Kidney (tissue), 14 donors: ENCODE results near the gene LRRC2. TPM values are rescaled to one million over a fixed set of nuclear protein-coding genes. Genes with fewer than 3 reads are reported as not detected.

ENCODE experiments used
- DNase-seq, 5 donors: peaks; one replicate each; pipeline ENCODE4 v3.0.0-alpha.2; 2013 to 2020
- FAIRE-seq: peaks from 2 replicates; lab custom pipeline; 2012; peaks lifted over from hg19 to GRCh38; lab: Jason Lieb, UNC
- H3K27ac ChIP-seq, 2 donors: one replicate each; pipeline ENCODE4 v1.7.0; 2013; ENCODE audit warnings: low read depth in 2 of 2, low read length in 2 of 2, inconsistent platforms in 1 of 2
- H3K27me3 ChIP-seq: one replicate; pipeline ENCODE4 v1.7.1; 2013; ENCODE audit warnings: low read length, inconsistent platforms; ENCODE audit not compliant: control insufficient read depth, insufficient read depth
- H3K36me3 ChIP-seq, 3 donors: one replicate each; pipeline versions ENCODE4 v1.7.0 to v1.7.1; 2013; ENCODE audit warnings: low read length in 3 of 3, control low read depth in 1 of 3, inconsistent platforms in 1 of 3; ENCODE audit not compliant: insufficient read depth in 3 of 3, control insufficient read depth in 2 of 3
- H3K4me1 ChIP-seq, 3 donors: one replicate each; pipeline versions ENCODE4 v1.7.0 to v1.7.1; 2013; ENCODE audit warnings: low read length in 3 of 3, inconsistent platforms in 1 of 3, low read depth in 1 of 3; ENCODE audit not compliant: control insufficient read depth in 2 of 3, insufficient read depth in 2 of 3
- H3K4me3 ChIP-seq, 3 donors: one replicate each; pipeline versions ENCODE4 v1.7.0 to v1.8.1; 2013; ENCODE audit warnings: low read length in 3 of 3, control low read depth in 1 of 3, inconsistent platforms in 1 of 3
- H3K9ac ChIP-seq, 3 donors: one replicate each; pipeline versions ENCODE4 v1.7.0 to v1.7.1; 2013; ENCODE audit warnings: low read length in 3 of 3, control low read depth in 1 of 3, inconsistent platforms in 1 of 3
- H3K9me3 ChIP-seq, 3 donors: one replicate each; pipeline versions ENCODE4 v1.7.0 to v1.7.1; 2013; ENCODE audit warnings: low read length in 3 of 3, control low read depth in 1 of 3, inconsistent platforms in 1 of 3; ENCODE audit not compliant: control insufficient read depth in 2 of 3, insufficient read depth in 1 of 3
- CTCF ChIP-seq: IDR thresholded peaks from 3 replicates; pipeline ENCODE4 v1.5.1; 2012; ENCODE audit warnings: mild to moderate bottlenecking, moderate library complexity, borderline replicate concordance; ENCODE audit not compliant: insufficient read depth; ENCODE audit errors: extremely low read depth
- intact Hi-C: fragments of 100-400 bp; cut with DNase I; formaldehyde crosslinking; loops from one replicate; pipeline ENCODE4 v1.11.1; 2022
- polyA plus RNA-seq: library from polyadenylated mRNA; stranded (reverse); fragments of 350-450 nt; fragmentation: Illumina TruSeq; extraction: RNeasy Lipid Tissue Mini Kit (QIAGEN cat#74804); gene quantifications from one replicate; pipeline ENCODE4 v1.2.3, GENCODE V29; 2014; ENCODE audit warnings: low read depth, low replicate concordance; ENCODE audit not compliant: insufficient read depth
- total RNA-seq: library from RNA; stranded (reverse); fragmentation: NEBNext Ultra II Directional; extraction: Animal tissue kit (Norgen Biotek cat#: 25700); gene quantifications from one replicate; pipeline ENCODE4 v1.2.1, GENCODE V29; 2021
- donor health status: control.
- donor health status: control.
- donor health status: control.
- donor health status: control.
- donor health status: control.
- donor health status: DM: yes; HTN: yes; CAD: no.
- donor health status: Normal renal cell carcinoma (clear cell type).

The LRRC2 gene
- total and polyA plus RNA-seq, 2 donors from 2014 or later: 3.4 to 7.5 TPM

GRCh38 chr3:46599590-46599989 is 33.5 kb upstream of the LRRC2 start:
- no peak for TF ChIP-seq CTCF
- Histone ChIP-seq H3K4me1 (no peaks in the 10 kb centered on the region), H3K27me3 (no peaks in the 10 kb centered on the region), H3K36me3 (no peaks in the 10 kb centered on the region), H3K9me3 (no peaks in the 10 kb centered on the region), H3K9ac (no peak overlapping the region), H3K4me3 (no peak overlapping the region), H3K27ac (no peak overlapping the region)
- FAIRE-seq (no peak), DNase-seq (no peak)
- intact Hi-C loops: no loop called here

- no peak overlapping the region for H3K9ac ChIP-seq
- FAIRE-seq (no peak), DNase-seq (no peak)
Observed at GRCh38 chr3:46595819-46596314, 29.8 kb upstream of the LRRC2 start.

GRCh38 chr3:46594723-46595122 is 28.6 kb upstream of the LRRC2 start:
- DNase-seq (no peak), FAIRE-seq (no peak)
- Histone ChIP-seq H3K9ac (no peak overlapping the region), H3K36me3 (no peaks in the 10 kb centered on the region), H3K4me3 (no peak overlapping the region), H3K4me1 (no peaks in the 10 kb centered on the region), H3K27ac (no peak overlapping the region), H3K27me3 (no peaks in the 10 kb centered on the region), H3K9me3 (no peaks in the 10 kb centered on the region)
- no peak for TF ChIP-seq CTCF
- intact Hi-C loops: no loop called here

More at GRCh38 chr3:46595819-46596314, 29.8 kb upstream of the LRRC2 start:
- Histone ChIP-seq H3K9me3 (no peaks in the 10 kb centered on the region), H3K27me3 (no peaks in the 10 kb centered on the region), H3K36me3 (no peaks in the 10 kb centered on the region), H3K4me1 (no peaks in the 10 kb centered on the region), H3K4me3 (no peak overlapping the region), H3K27ac (no peak overlapping the region)
- TF ChIP-seq CTCF: no peak
- intact Hi-C loops: no loop called here

GRCh38 chr3:46593979-46594378 is 27.9 kb upstream of the LRRC2 start:
- DNase-seq (no peak), FAIRE-seq (no peak)
- Histone ChIP-seq H3K27me3 (no peaks in the 10 kb centered on the region), H3K9me3 (no peaks in the 10 kb centered on the region), H3K36me3 (no peaks in the 10 kb centered on the region), H3K27ac (no peak overlapping the region), H3K4me3 (no peak overlapping the region), H3K4me1 (no peaks in the 10 kb centered on the region), H3K9ac (no peak overlapping the region)
- intact Hi-C loops: no loop called here
- no peak for TF ChIP-seq CTCF
